IPS-18a (cell line): ENCODE data around the gene KLK2.

Experiments used
- H3K27ac ChIP-seq: one replicate; pipeline ENCODE4 v1.5.1; 2013; ENCODE audit warnings: low read length
- H3K27me3 ChIP-seq: one replicate; pipeline ENCODE4 v1.6.1; 2013; ENCODE audit warnings: mild to moderate bottlenecking, low read length; ENCODE audit not compliant: control insufficient read depth, insufficient read depth
- H3K36me3 ChIP-seq: one replicate; pipeline ENCODE4 v1.6.1; 2013; ENCODE audit warnings: low read depth, low read length; ENCODE audit not compliant: control insufficient read depth
- H3K4me1 ChIP-seq: one replicate; pipeline ENCODE4 v1.6.1; 2013; ENCODE audit warnings: low read depth, low read length; ENCODE audit not compliant: control insufficient read depth
- H3K4me3 ChIP-seq: one replicate; pipeline ENCODE4 v1.5.1; 2013; ENCODE audit warnings: low read length
- H3K9ac ChIP-seq: one replicate; pipeline ENCODE4 v1.6.1; 2013; ENCODE audit warnings: mild to moderate bottlenecking, low read length, moderate library complexity
- H3K9me3 ChIP-seq: one replicate; pipeline ENCODE4 v1.6.1; 2013; ENCODE audit warnings: low read depth, low read length; ENCODE audit not compliant: control insufficient read depth

The KLK2 gene

GRCh38 chr19:50912727-50913716 lies 39.8 kb downstream of the KLK2 start:
- Histone ChIP-seq H3K27me3 (peaks cover 51% of the 10 kb centered on the region), H3K4me3 (no peak overlapping the region), H3K9ac (no peak overlapping the region), H3K9me3 (no peaks in the 10 kb centered on the region), H3K27ac (no peak overlapping the region), H3K36me3 (no peaks in the 10 kb centered on the region), H3K4me1 (no peaks in the 10 kb centered on the region)

GRCh38 chr19:50916069-50916468 lies 42.8 kb downstream of the KLK2 start:
- H3K9ac ChIP-seq, result no peak overlapping the region
- no peaks in the 10 kb centered on the region for H3K36me3 ChIP-seq
- no peaks in the 10 kb centered on the region for H3K9me3 ChIP-seq
- H3K27ac ChIP-seq, result no peak overlapping the region
- H3K4me1 ChIP-seq, result no peaks in the 10 kb centered on the region
- no peak overlapping the region for H3K4me3 ChIP-seq
- H3K27me3 ChIP-seq, result peaks cover 41% of the 10 kb centered on the region

- H3K36me3 ChIP-seq, result no peaks in the 10 kb centered on the region
- peaks cover 17% of the 10 kb centered on the region for H3K27me3 ChIP-seq
- H3K9ac ChIP-seq, result no peak overlapping the region
- no peaks in the 10 kb centered on the region for H3K9me3 ChIP-seq
- no peak overlapping the region for H3K27ac ChIP-seq
- H3K4me3 ChIP-seq, result peak overlapping the region; percentile 47
- peaks cover 10% of the 10 kb centered on the region for H3K4me1 ChIP-seq
Measured at GRCh38 chr19:50921426-50922316, 48.4 kb downstream of the KLK2 start.

- Histone ChIP-seq H3K27ac (no peak overlapping the region), H3K4me3 (peak overlapping the region; percentile 47), H3K27me3 (peaks cover 17% of the 10 kb centered on the region), H3K9ac (no peak overlapping the region), H3K36me3 (no peaks in the 10 kb centered on the region), H3K9me3 (no peaks in the 10 kb centered on the region), H3K4me1 (peaks cover 10% of the 10 kb centered on the region)
Measured at GRCh38 chr19:50922317-50922853, 49.1 kb downstream of the KLK2 start.

- Histone ChIP-seq H3K36me3 (no peaks in the 10 kb centered on the region), H3K9ac (no peak overlapping the region), H3K27me3 (peaks cover 17% of the 10 kb centered on the region), H3K4me3 (no peak overlapping the region), H3K4me1 (peaks cover 10% of the 10 kb centered on the region), H3K9me3 (no peaks in the 10 kb centered on the region), H3K27ac (no peak overlapping the region)
Measured at GRCh38 chr19:50924586-50924985, 51.3 kb downstream of the KLK2 start.

- peaks cover 10% of the 10 kb centered on the region for H3K4me1 ChIP-seq
- no peak overlapping the region for H3K4me3 ChIP-seq
- no peak overlapping the region for H3K9ac ChIP-seq
- H3K27ac ChIP-seq, result no peak overlapping the region
- H3K36me3 ChIP-seq, result no peaks in the 10 kb centered on the region
- no peaks in the 10 kb centered on the region for H3K9me3 ChIP-seq
- H3K27me3 ChIP-seq, result peaks cover 11% of the 10 kb centered on the region
Measured at GRCh38 chr19:50925734-50926133, 52.5 kb downstream of the KLK2 start.

GRCh38 chr19:50926144-50926543 lies 52.9 kb downstream of the KLK2 start:
- Histone ChIP-seq H3K36me3 (no peaks in the 10 kb centered on the region), H3K27me3 (peaks cover 10% of the 10 kb centered on the region), H3K4me1 (peaks cover 10% of the 10 kb centered on the region), H3K4me3 (no peak overlapping the region), H3K9ac (no peak overlapping the region), H3K27ac (no peak overlapping the region), H3K9me3 (no peaks in the 10 kb centered on the region)

GRCh38 chr19:50928831-50929230 lies 55.6 kb downstream of the KLK2 start:
- no peaks in the 10 kb centered on the region for H3K9me3 ChIP-seq
- no peak overlapping the region for H3K27ac ChIP-seq
- no peaks in the 10 kb centered on the region for H3K36me3 ChIP-seq
- H3K4me3 ChIP-seq, result no peak overlapping the region
- H3K4me1 ChIP-seq, result no peaks in the 10 kb centered on the region
- no peak overlapping the region for H3K9ac ChIP-seq
- H3K27me3 ChIP-seq, result no peaks in the 10 kb centered on the region
